NCI-H526 (cell line): ENCODE results near the gene CROCC.
A peak's percentile ranks its signal among the peaks of the same experiment; 100 is the strongest.
"Not testable (repeated sequence)": the region's sequence is repeated elsewhere in the genome, so short reads cannot be mapped to it uniquely, and the experiment has no call there.

Experiments
- DNase-seq, 2 experiments: peaks; one replicate each; lab custom pipeline; 2025; lab: John Stamatoyannopoulos, UW

CROCC gene

GRCh38 chr1:16921391-16922185 lies at the start of gene CROCC:
TSS of gene CROCC (plus strand) at chr1:16921931. CDS start at chr1:16922019, 88 bp downstream.
- DNase-seq, result peak in 1 of 2 experiments; percentile 74

GRCh38 chr1:16872152-16873075 lies 49.3 kb upstream of the CROCC start:
- DNase-seq, result not testable (repeated sequence)

- DNase-seq, result peak in 1 of 2 experiments; percentile 12
Observed at GRCh38 chr1:16873076-16873879, 48.5 kb upstream of the CROCC start.

GRCh38 chr1:16874968-16875765 lies 46.6 kb upstream of the CROCC start:
- not testable (repeated sequence) for DNase-seq

GRCh38 chr1:16881742-16882141 lies 40.0 kb upstream of the CROCC start:
- not testable (repeated sequence) for DNase-seq

GRCh38 chr1:16882986-16883385 lies 38.7 kb upstream of the CROCC start:
- no peak for DNase-seq

GRCh38 chr1:16884487-16884886 lies 37.2 kb upstream of the CROCC start:
- not testable (repeated sequence) for DNase-seq

GRCh38 chr1:16886860-16887605 lies 34.7 kb upstream of the CROCC start:
- no peak for DNase-seq

- DNase-seq, result no peak
Observed at GRCh38 chr1:16888860-16889816, 32.6 kb upstream of the CROCC start.

- DNase-seq, result not testable (repeated sequence)
Observed at GRCh38 chr1:16890539-16891021, 31.2 kb upstream of the CROCC start.

- DNase-seq, result not testable (repeated sequence)
Observed at GRCh38 chr1:16891057-16891456, 30.7 kb upstream of the CROCC start.

- not testable (repeated sequence) for DNase-seq
Observed at GRCh38 chr1:16892978-16893525, 28.7 kb upstream of the CROCC start.

- not testable (repeated sequence) for DNase-seq
Observed at GRCh38 chr1:16893796-16894195, 27.9 kb upstream of the CROCC start.

- not testable (repeated sequence) for DNase-seq
Observed at GRCh38 chr1:16894338-16894737, 27.4 kb upstream of the CROCC start.

GRCh38 chr1:16895233-16895597 lies 26.5 kb upstream of the CROCC start:
- DNase-seq, result not testable (repeated sequence)

GRCh38 chr1:16895598-16896315 lies 26.0 kb upstream of the CROCC start, which contains the start of gene RNU1-2:
TSS of gene RNU1-2 (plus strand) at chr1:16895980.
- DNase-seq, result peak; percentile 98 to 100

- peak; percentile 97 to 100 for DNase-seq
Observed at GRCh38 chr1:16896316-16897055, 25.2 kb upstream of the CROCC start.
